GM23338 (cell line): Measurements from ENCODE around the gene GPR85. TPM values are rescaled to one million over a fixed set of nuclear protein-coding genes. Genes with fewer than 3 reads are reported as not detected.

Source experiments
- CREB1 ChIP-seq: fragments of 250-450 bp; sonication (Bioruptor Pico); IDR thresholded peaks from 2 replicates; pipeline ENCODE4 v1.5.0; 2020; ENCODE audit warnings: low read depth, mild to moderate bottlenecking, moderate library complexity
- CTCF ChIP-seq, 2 experiments: fragments of 200-600 bp in 1 of 2; sonication (generic) in 1 of 2; conservative IDR thresholded peaks; 2 replicates each; pipeline versions ENCODE4 v1.5.1 to v1.6.1; 2016 to 2017; ENCODE audit warnings: antibody characterized with exemption in 2 of 2, low read depth in 2 of 2, mild to moderate bottlenecking in 2 of 2, moderate library complexity in 1 of 2
- EZH2 ChIP-seq: fragments of 200-600 bp; sonication (generic); IDR thresholded peaks from one replicate; pipeline ENCODE4 v1.8.0; 2017; ENCODE audit warnings: antibody characterized with exemption, mild to moderate bottlenecking, low read depth; ENCODE audit not compliant: unreplicated experiment
- REST ChIP-seq: IDR thresholded peaks from one replicate; pipeline ENCODE4 v1.6.1; 2018; ENCODE audit warnings: antibody characterized with exemption; ENCODE audit not compliant: unreplicated experiment
- STAT1 ChIP-seq: IDR thresholded peaks from one replicate; pipeline ENCODE4 v1.6.1; 2016; ENCODE audit warnings: antibody characterized with exemption; ENCODE audit not compliant: unreplicated experiment
- ZNF331 ChIP-seq: fragments of 250-450 bp; sonication (Bioruptor Pico); IDR thresholded peaks from 2 replicates; pipeline ENCODE4 v1.5.0; 2020; ENCODE audit warnings: low read depth, mild to moderate bottlenecking, moderate library complexity
- ZNF462 ChIP-seq: fragments of 250-450 bp; sonication (Bioruptor Pico); IDR thresholded peaks from 2 replicates; pipeline ENCODE4 v1.5.0; 2020; ENCODE audit warnings: mild to moderate bottlenecking, moderate library complexity
- polyA plus RNA-seq: library from polyadenylated mRNA; unstranded; fragments of >200 nt; fragmentation: Nextera tagmentation; extraction: Ambion mirVana; gene quantifications from 2 replicates; pipeline ENCODE4 v1.2.1, GENCODE V29; 2016
- total RNA-seq: library from RNA; depleted of rRNA; stranded (reverse); fragments of >200 nt; shearing (Covaris generic); gene quantifications from 2 replicates; pipeline ENCODE4 v1.2.3, GENCODE V29; 2014

Gene GPR85
- total and polyA plus RNA-seq, 2 experiments from 2014 or later = 0.16 to 0.35 TPM

- no peak for TF ChIP-seq ZNF462 (CRISPR knock-in tag)
- TF ChIP-seq CTCF (conservative IDR thresholded peaks at IDR 0.05; ENCODE audit: low read depth in 2 of 2) = no peak
- TF ChIP-seq STAT1 = no peak
- no peak for TF ChIP-seq EZH2
- no peak for TF ChIP-seq CREB1 (CRISPR knock-in tag)
- TF ChIP-seq REST = no peak
- no peak for TF ChIP-seq ZNF331
Observed at GRCh38 chr7:113054938-113055337, 31.7 kb downstream of the GPR85 start (continued).
